ENCODE data around the gene DDX19B. TPM values are rescaled to one million over a fixed set of nuclear protein-coding genes. Genes with fewer than 3 reads are reported as not detected.

DDX19B gene
- total RNA-seq, 2 donors from 2014 or later = 20.8 to 21.6 TPM

- H3K4me3 ChIP-seq = no peak overlapping the region
- peaks cover 0 to 11% of the 10 kb centered on the region in 2 donors for H3K4me1 ChIP-seq
- H3K27me3 ChIP-seq = no peaks in the 10 kb centered on the region
- no peak overlapping the region for H3K27ac ChIP-seq
- H3K9me3 ChIP-seq = no peaks in the 10 kb centered on the region
- TF ChIP-seq CTCF (IDR thresholded peaks at IDR 0.05) = no peak
- DNase-seq (ENCODE audit: low spot score) = no peak
- peaks cover 67% of the 10 kb centered on the region for H3K36me3 ChIP-seq
Measured at GRCh38 chr16:70374213-70374612, 75.2 kb downstream of the DDX19B start.

GRCh38 chr16:70375636-70376611, 76.9 kb downstream of the DDX19B start:
- H3K9me3 ChIP-seq = no peaks in the 10 kb centered on the region
- no peak for TF ChIP-seq CTCF (IDR thresholded peaks at IDR 0.05)
- no peak for DNase-seq (ENCODE audit: low spot score)
- H3K36me3 ChIP-seq = peaks cover 53% of the 10 kb centered on the region
- H3K4me3 ChIP-seq = no peak overlapping the region
- peaks cover 0 to 26% of the 10 kb centered on the region in 2 donors for H3K4me1 ChIP-seq
- H3K27me3 ChIP-seq = no peaks in the 10 kb centered on the region
- H3K27ac ChIP-seq = no peak overlapping the region

DNA sequence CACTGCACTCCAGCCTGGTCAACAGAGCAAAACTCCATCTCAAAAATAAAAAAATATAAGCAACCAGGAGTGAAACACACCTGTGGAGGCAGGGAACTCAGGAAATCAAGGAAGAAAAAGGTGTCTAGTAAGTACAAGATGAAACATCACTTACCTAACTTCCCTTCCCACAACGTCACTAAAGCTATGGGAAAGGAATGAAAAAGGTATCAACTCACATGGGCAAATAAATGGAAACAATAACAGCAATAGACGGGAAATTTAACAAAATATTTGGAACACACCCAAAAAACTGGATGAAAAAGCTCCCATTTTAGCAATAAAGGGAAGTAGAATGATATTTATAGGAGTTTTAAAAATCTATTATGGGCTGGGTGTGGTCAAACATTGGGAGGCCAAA, 78.8 kb downstream of the DDX19B start:
- no peak for TF ChIP-seq CTCF (IDR thresholded peaks at IDR 0.05)
- H3K36me3 ChIP-seq = peaks cover 37% of the 10 kb centered on the region
- H3K4me1 ChIP-seq = peaks cover 0 to 34% of the 10 kb centered on the region in 2 donors
- DNase-seq (ENCODE audit: low spot score) = no peak
- H3K4me3 ChIP-seq = no peak overlapping the region
- H3K9me3 ChIP-seq = no peaks in the 10 kb centered on the region
- no peaks in the 10 kb centered on the region for H3K27me3 ChIP-seq
- H3K27ac ChIP-seq = no peak overlapping the region

DNA sequence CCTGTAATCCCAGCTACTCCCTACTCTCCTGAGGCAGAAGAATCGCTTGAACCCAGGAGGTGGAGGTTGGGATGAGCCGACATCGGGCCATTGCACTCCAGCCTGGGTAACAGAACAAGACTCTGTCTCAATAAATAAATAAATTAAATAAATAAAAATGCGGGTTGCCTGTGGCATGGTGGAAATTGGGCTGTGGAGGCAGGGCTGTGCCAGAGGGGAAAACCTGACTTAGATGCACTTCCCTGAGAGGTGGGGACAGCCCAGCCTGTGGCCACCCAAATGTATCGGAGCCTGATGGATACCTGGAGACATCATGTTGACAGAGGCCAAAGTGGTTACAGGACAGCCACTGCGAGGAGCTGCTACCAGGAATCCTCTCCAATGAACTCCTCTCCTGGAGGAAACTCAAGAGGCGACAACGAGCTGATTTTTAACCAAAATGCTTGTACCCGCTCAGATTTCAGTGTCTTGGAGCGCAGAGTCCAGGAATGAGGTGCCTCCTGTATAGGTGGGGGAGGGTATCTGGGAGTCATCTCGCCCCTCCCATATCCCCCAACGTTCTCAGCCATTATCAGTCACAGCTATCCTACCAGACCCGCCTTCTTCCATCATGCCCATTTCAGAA, 80.0 kb downstream of the DDX19B start:
- Histone ChIP-seq H3K4me3 (no peak overlapping the region), H3K27ac (no peak overlapping the region), H3K36me3 (peaks cover 25% of the 10 kb centered on the region)

More for the DNA sequence above, 80.0 kb downstream of the DDX19B start:
- DNase-seq (ENCODE audit: low spot score) = no peak
- TF ChIP-seq CTCF (IDR thresholded peaks at IDR 0.05) = no peak
- Histone ChIP-seq H3K9me3 (no peaks in the 10 kb centered on the region), H3K27me3 (no peaks in the 10 kb centered on the region), H3K4me1 (peaks cover 0 to 34% of the 10 kb centered on the region in 2 donors)

All from right atrium auricular region (tissue), 2 donors.